IPS-18a (cell line): Measurements from ENCODE around the gene TNNT2.
A peak's percentile ranks its signal among the peaks of the same experiment; 100 is the strongest.

Source experiments
- H3K27ac ChIP-seq: one replicate; pipeline ENCODE4 v1.5.1; 2013; ENCODE audit warnings: low read length
- H3K27me3 ChIP-seq: one replicate; pipeline ENCODE4 v1.6.1; 2013; ENCODE audit warnings: mild to moderate bottlenecking, low read length; ENCODE audit not compliant: control insufficient read depth, insufficient read depth
- H3K36me3 ChIP-seq: one replicate; pipeline ENCODE4 v1.6.1; 2013; ENCODE audit warnings: low read depth, low read length; ENCODE audit not compliant: control insufficient read depth
- H3K4me1 ChIP-seq: one replicate; pipeline ENCODE4 v1.6.1; 2013; ENCODE audit warnings: low read depth, low read length; ENCODE audit not compliant: control insufficient read depth
- H3K4me3 ChIP-seq: one replicate; pipeline ENCODE4 v1.5.1; 2013; ENCODE audit warnings: low read length
- H3K9ac ChIP-seq: one replicate; pipeline ENCODE4 v1.6.1; 2013; ENCODE audit warnings: mild to moderate bottlenecking, low read length, moderate library complexity
- H3K9me3 ChIP-seq: one replicate; pipeline ENCODE4 v1.6.1; 2013; ENCODE audit warnings: low read depth, low read length; ENCODE audit not compliant: control insufficient read depth

TNNT2 gene

GRCh38 chr1:201400852-201401230 is 23.4 kb upstream of the TNNT2 start:
- Histone ChIP-seq H3K9me3 (no peaks in the 10 kb centered on the region), H3K9ac (no peak overlapping the region), H3K36me3 (no peaks in the 10 kb centered on the region), H3K27ac (no peak overlapping the region), H3K4me1 (peaks cover 3% of the 10 kb centered on the region), H3K27me3 (peaks cover 31% of the 10 kb centered on the region), H3K4me3 (no peak overlapping the region)

DNA sequence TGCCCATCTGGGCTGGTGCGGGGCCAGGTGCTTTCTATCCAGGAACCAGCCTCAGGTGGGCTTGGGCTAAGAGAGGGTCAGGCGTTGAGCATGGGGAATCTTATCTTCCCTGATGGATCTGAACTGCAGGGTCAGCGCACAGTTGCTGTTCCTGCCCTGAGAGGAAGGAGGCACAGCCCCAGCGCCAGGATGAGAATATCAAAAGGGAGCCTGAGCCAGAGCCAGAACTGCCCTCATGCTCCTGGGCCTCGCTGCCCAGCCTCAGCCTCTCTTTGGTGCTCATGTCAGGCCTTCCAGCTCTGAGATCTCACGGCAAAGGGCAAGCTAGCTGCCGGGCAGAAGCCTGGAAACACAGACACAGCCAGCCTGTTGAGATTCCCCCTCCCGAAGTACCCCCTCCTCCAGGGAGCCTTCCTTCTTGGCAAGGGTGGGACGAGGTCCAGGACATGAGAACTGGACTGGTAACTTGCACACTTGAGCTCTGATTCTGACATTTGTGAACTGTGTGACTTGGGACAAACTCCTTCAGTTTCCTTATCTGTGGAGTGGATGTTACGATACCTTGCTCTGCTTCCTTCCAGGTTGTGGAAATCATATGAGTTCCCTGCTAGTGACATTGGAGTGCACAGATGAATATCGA is 22.9 kb upstream of the TNNT2 start:
- H3K36me3 ChIP-seq = no peaks in the 10 kb centered on the region
- peak overlapping the region; percentile 62 for H3K4me3 ChIP-seq
- peak overlapping the region; percentile 69 for H3K9ac ChIP-seq
- no peaks in the 10 kb centered on the region for H3K9me3 ChIP-seq
- H3K27me3 ChIP-seq = peaks cover 31% of the 10 kb centered on the region
- H3K27ac ChIP-seq = no peak overlapping the region
- H3K4me1 ChIP-seq = peaks cover 3% of the 10 kb centered on the region

- Histone ChIP-seq H3K9me3 (no peaks in the 10 kb centered on the region), H3K9ac (peak overlapping the region; percentile 69), H3K4me1 (peaks cover 5% of the 10 kb centered on the region), H3K27me3 (peaks cover 31% of the 10 kb centered on the region), H3K36me3 (no peaks in the 10 kb centered on the region), H3K27ac (no peak overlapping the region), H3K4me3 (peak overlapping the region; percentile 62)
Observed at GRCh38 chr1:201399352-201400126, 22.1 kb upstream of the TNNT2 start.

GRCh38 chr1:201399018-201399351 is 21.5 kb upstream of the TNNT2 start, which contains the start of gene LAD1:
LAD1 (minus strand) TSS chr1:201399324; CDS start chr1:201399306, 18 bp downstream.
- Histone ChIP-seq H3K9ac (peak within 1 kb of the TSS; percentile 69), H3K27me3 (peaks cover 31% of the 10 kb centered on the region), H3K4me1 (peaks cover 10% of the 10 kb centered on the region), H3K4me3 (peak within 1 kb of the TSS; percentile 62), H3K27ac (no peak within 1 kb of the TSS), H3K36me3 (no peaks in the 10 kb centered on the region), H3K9me3 (no peaks in the 10 kb centered on the region)

- Histone ChIP-seq H3K9me3 (no peaks in the 10 kb centered on the region), H3K9ac (no peak overlapping the region), H3K4me1 (peaks cover 10% of the 10 kb centered on the region), H3K27ac (no peak overlapping the region), H3K36me3 (no peaks in the 10 kb centered on the region), H3K4me3 (no peak overlapping the region), H3K27me3 (peaks cover 31% of the 10 kb centered on the region)
Observed at GRCh38 chr1:201397675-201398074, 20.2 kb upstream of the TNNT2 start.

DNA sequence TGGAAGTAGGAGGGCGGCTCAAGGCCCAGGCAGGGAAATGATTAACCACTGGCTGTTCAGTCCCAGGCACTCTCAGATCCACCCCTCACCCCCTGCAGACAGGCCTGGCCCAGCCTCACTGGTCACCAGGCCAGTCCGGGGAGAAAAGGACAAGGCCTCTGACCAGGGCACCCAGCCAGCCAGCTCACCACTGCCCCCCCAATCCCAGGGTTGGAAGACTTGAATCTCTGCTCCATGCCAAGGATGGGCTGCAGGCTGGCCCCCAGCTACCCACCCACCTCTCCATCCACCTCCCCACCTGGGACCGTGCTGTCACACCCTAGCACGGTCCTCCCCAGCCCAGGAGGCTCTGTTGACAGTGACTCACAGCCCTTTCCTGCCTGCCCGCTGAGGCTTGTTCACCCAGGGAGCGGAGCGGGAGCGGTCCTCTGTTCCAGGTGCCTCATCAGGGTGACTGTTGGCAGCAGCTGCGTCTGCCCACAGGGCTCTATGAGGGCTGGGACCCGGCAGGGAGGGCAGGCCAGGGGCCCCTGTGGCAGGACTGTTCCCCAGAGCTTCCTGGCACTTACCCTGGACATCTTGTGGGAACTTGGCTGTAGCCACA is 19.5 kb upstream of the TNNT2 start:
- H3K27me3 ChIP-seq = peaks cover 31% of the 10 kb centered on the region
- H3K9me3 ChIP-seq = no peaks in the 10 kb centered on the region
- H3K27ac ChIP-seq = no peak overlapping the region
- H3K4me1 ChIP-seq = peaks cover 10% of the 10 kb centered on the region
- H3K36me3 ChIP-seq = no peaks in the 10 kb centered on the region
- H3K9ac ChIP-seq = no peak overlapping the region
- no peak overlapping the region for H3K4me3 ChIP-seq

DNA sequence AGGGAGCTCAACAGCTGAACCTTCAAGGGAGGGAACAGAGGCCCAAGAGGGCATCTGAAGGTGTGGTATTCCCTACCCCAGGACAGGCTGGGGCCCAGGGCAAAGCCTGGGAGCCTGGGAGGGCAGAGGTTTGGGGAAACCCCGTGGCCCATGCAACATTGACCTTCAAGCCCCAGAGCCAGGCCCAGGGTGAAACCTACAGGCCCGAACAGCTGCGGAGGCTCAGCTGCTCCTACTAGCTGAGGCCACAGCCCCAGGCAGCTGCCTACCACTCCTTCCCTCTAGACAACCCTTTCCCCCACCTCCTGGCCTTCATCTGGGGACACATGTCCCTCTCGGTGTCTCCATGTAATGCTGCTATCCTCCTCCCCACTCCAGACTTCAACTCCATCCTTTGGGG is 18.5 kb upstream of the TNNT2 start:
- Histone ChIP-seq H3K9ac (no peak overlapping the region), H3K4me3 (no peak overlapping the region), H3K4me1 (peaks cover 10% of the 10 kb centered on the region), H3K36me3 (no peaks in the 10 kb centered on the region), H3K27ac (no peak overlapping the region), H3K27me3 (peaks cover 26% of the 10 kb centered on the region), H3K9me3 (no peaks in the 10 kb centered on the region)

DNA sequence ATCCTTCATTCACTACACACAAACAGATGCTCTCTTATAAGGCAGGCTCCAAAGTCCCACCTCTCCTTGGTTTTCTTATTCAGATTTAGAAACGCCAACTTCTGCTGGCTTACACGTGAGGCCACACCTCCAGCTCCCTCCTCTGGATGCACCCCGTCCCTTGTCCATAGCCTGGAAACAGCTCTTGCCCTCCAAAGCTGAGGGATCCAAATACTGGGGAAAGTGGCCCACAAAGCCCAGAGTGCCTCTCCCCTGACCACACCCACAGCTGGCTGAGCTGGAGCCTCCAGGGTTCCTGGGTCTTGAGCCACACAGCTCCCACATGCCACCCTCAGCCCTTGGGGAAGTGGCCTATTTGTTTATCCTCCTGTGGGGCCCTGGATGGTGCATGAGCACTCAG is 17.1 kb upstream of the TNNT2 start:
- no peak overlapping the region for H3K4me3 ChIP-seq
- peaks cover 13% of the 10 kb centered on the region for H3K27me3 ChIP-seq
- H3K36me3 ChIP-seq = no peaks in the 10 kb centered on the region
- H3K27ac ChIP-seq = no peak overlapping the region
- no peak overlapping the region for H3K9ac ChIP-seq
- peaks cover 6% of the 10 kb centered on the region for H3K4me1 ChIP-seq
- no peaks in the 10 kb centered on the region for H3K9me3 ChIP-seq

DNA sequence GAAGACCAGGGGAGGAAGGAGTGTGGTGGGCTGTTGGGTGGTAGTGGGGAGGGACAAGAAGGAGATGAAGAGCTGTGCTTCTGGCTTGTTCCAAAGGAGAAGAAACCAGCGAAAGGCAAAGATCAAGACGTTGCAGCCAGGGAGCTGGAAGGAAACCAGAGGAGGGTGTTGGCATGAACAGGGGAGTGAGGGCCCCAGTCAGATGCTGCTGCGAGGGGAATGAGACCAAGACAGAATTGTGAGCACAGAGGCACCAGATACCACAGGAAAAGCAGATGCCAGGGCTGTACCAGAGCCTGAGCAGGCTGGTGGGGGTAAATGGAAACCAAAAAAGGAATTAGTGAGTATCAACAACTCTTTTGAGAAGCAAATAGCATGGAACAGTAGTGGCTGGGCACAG is 15.6 kb upstream of the TNNT2 start:
- Histone ChIP-seq H3K27ac (no peak overlapping the region), H3K9me3 (no peaks in the 10 kb centered on the region), H3K4me1 (peaks cover 6% of the 10 kb centered on the region), H3K9ac (no peak overlapping the region), H3K27me3 (no peaks in the 10 kb centered on the region), H3K4me3 (no peak overlapping the region), H3K36me3 (no peaks in the 10 kb centered on the region)

DNA sequence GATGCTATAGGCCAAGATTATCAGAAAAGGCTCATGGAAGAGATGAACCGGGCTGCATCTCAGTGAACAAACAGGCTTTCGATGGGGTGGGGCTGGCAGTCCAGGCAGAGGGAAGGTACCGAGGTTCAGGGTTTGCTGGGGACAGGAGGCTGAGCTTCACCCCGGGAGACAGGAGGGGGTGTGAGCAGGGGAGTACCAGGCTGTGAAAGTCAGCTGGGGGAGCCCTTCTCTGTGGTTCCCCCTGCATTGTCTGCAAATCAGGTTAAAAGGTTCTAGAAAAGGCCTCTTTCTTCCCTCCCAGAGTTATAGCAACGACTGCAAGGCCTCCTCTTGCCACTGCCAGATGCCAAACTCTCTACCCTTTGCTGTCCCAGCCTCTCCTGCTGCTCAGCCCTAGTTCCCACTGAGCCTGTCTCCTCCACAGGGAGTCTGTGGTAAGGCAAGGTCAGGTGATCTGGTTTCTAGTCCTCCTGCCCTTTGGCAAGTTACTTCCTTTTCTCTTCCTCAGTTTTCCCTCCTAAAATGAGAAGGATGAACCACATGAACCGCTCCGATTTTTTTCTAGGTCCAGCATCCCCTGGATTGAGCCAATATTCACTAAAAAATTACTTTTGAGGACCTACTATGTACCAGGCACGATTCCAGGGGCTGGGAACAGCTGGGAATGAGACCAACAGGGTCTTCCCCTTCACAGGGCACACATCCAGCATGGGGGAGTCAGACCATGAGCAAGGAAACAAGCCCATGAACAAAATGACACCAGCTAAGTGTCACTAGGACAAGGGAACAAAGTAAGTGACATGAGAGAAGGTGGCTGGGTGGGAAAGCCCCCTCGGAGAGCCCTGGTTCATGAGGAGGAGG is 14.4 kb upstream of the TNNT2 start:
- peaks cover 2% of the 10 kb centered on the region for H3K36me3 ChIP-seq

GRCh38 chr1:201391225-201391624 is 13.7 kb upstream of the TNNT2 start:
- Histone ChIP-seq H3K27me3 (no peaks in the 10 kb centered on the region), H3K36me3 (peaks cover 3% of the 10 kb centered on the region), H3K9ac (no peak overlapping the region), H3K4me3 (no peak overlapping the region), H3K27ac (no peak overlapping the region), H3K9me3 (no peaks in the 10 kb centered on the region), H3K4me1 (peaks cover 6% of the 10 kb centered on the region)

More for the DNA sequence above, 14.4 kb upstream of the TNNT2 start:
- H3K27ac ChIP-seq = no peak overlapping the region
- H3K4me1 ChIP-seq = peaks cover 6% of the 10 kb centered on the region
- no peaks in the 10 kb centered on the region for H3K27me3 ChIP-seq
- H3K9me3 ChIP-seq = no peaks in the 10 kb centered on the region
- no peak overlapping the region for H3K4me3 ChIP-seq
- no peak overlapping the region for H3K9ac ChIP-seq
